ENCODE results near the gene NXNL2. TPM values are rescaled to one million over a fixed set of nuclear protein-coding genes. Genes with fewer than 3 reads are reported as not detected.

The NXNL2 gene
- total RNA-seq, 1 donor from 2014 or later: 0.72 TPM

DNA sequence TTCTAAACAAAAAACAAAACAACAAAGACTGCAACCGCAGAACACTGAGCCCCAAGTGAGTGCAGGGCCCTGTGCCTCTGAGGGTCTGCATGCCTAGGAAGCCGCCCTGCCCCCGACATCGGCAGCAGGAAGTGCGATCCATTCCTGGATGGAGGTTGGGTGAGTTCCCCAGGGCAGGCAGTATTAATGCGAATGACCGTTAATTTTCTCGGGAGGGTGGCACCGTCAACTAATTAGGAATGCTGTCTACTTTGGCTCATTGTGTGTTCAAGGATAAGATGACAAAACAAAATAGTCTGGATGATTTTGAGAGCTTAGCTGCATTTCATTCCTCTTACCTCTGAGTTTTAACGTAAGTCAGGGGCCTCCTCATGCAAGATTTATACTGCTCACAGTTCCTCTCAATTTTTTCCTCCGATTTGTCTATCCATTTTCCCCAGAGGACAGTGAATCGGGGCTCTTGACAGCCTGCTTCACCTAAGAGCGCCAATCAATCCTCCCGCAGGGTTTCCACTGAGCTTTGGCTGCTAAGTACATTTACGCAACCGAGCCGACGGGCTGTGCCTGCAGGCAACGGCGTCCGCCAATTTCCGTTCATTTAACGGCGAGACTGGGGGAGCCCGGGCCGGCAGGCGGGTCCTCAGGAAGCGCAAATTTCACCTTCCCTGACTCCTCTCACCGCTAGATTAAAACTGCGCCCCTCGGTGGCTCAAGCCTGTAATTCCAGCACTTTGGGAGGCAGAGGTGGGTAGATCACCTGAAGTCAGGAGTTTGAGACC is 2.9 kb upstream of the NXNL2 start:
- DNase-seq: peak; percentile 43

DNA sequence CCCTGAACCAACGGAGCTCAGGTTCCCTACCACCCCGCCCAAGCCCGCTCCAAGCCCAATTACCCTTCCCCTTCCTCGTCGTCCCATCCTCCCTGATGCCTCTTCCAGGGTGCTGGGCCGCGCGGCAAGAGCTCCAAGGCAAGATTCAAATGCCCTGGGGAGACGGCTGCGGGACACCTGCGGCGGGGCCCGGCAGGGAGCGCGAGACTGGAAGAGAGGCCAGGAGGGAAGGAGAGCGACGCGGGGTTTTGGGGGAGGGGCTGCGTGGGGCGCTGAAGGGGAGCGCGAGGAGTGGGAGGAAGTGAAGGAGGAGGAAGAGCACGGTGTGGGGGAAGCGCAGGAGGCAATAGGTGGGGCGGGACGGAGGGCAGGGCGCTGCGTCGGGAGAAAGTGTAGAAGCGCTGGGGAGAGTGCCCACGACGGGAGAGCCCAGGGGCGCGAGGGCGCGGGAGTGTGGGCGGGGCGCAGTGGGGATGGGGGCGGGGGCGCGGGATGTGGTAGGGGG is 975 bp upstream of the NXNL2 start:
- peak; percentile 72 for DNase-seq

DNA sequence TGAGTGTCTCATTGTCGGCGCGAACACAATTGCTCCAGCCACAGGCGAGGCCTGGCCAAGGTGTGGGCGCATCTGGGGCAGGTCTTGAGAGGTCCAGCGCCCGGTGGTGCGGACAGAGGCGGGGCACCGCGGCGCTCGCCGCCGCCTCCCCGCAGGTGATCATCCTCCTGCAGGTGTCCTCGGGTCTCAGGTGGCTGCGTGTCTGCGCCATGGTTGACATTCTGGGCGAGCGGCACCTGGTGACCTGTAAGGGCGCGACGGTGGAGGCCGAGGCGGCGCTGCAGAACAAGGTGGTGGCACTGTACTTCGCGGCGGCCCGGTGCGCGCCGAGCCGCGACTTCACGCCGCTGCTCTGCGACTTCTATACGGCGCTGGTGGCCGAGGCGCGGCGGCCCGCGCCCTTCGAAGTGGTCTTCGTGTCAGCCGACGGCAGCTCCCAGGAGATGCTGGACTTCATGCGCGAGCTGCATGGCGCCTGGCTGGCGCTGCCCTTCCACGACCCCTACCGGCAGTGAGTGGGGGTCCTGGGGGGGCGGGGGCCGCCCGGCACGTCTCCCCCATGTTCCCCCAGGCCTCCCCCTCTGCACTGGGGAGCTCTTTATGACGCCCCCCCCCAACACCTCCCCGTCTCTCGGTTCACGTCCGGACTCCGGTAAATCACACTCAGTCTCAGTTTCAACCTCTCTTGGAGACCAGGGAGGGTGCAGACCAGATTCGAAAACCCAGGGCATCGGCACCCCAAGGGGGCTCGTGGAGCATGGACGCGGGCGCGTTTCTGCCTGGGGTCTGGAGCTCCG is 446 bp downstream of the NXNL2 start:
- DNase-seq: no peak

DNA sequence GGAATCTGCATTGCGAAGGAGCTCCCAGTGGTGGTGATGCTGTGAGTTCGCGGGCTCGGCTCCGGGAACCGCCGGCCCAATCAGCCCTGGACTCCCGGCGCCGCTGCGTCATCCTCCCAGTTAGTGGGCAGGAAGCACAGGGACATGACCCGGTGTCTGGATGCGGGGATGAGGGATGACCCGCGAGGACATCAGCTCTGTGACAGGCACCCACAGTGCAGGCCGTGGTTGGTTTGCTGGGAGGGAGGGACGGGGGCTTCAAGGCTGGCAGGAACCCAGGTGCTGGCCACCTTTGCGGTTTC is 996 bp downstream of the NXNL2 start:
- no peak for DNase-seq

DNA sequence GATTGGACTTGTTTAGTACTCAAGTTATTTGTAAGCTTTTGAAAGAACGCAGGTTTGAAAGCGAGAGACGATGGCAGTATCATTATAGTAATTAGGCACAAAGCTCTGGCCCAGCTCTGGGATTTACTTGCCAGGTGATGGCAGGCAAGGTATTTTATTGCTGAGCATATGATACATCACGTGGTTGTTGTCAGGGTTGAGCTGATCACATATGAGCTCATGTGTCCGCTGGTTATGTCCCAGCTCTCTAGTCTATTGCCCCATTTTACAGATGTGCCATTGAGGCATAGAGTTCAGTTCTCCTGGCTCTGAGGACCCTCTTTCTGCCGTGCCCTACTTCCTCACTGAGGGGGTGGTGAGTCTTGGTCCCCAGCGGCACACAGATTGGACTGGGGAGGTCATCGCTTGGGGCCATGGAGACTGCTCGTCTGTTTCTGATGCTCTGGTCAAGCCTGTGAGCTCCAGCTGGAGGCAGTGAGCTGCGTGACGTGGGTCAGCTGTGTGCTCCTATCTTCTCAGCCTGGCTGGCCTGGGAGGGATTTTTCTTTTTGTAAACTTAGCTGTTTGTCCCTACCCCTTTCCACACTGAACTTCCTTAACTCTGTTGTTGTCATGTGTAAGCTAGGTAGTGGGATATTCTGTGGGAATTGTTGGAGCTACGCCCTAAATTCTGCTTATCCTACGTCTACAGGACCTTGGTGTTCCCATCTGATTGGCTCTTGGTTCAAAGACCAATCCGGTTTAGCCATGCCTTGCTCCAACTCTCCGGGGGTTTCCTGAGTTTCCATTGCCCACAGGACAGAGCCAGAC is 2.2 kb downstream of the NXNL2 start:
- DNase-seq: no peak

DNA sequence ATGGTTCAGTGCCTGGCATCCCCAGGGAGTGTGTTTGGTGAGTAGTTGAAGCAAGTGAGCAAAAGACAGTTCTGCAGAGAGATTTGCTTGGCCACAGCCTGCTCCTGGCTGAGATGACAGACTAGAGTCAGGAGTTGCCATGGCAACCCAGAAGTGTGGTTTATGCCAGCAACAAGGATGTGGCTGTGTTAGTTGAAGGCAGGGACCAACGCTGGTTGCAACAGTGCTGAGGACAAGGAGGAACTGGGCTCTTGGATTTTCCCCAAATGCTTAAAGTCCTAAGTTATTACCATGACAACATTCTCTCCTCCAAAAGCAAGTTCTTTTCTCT is 2.7 kb downstream of the NXNL2 start:
- DNase-seq: peak; percentile 78

DNA sequence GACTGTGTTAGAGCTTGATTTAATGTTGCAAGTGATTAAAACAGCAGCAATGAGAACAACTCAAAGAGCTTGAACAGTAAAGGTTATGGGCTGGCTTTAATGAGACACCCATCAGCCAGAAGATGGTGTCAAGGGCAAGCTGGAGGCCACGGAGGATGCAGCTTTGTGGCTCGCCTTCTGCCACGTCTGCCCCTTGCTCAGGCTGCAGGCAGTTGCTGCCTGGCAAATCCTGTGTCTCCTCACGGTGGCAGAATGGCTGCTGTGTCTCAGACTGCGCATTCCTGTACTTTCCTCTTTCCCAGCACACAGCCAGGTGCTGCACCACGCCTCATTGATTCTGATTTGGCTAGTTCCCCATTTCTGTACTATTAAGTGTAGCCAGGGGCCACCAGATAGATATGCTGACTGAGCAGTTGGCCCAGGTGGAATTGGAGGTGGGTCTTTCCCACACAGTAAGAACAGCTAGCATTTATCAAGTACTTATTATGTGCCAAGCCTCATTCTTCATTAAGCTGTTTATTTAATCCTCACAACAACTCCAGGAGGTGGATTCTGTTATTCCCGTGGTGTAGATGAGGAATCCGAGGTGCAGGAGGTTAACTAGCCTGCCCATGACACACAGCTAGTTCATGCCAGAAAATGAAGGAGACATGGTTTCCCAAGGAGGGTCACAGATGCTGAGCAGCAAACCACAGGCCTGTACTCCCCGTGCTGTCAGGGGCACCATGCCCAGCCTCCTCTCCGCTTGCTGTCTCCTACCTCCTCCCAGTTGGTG is 3.5 kb downstream of the NXNL2 start:
- no peak for DNase-seq

DNA sequence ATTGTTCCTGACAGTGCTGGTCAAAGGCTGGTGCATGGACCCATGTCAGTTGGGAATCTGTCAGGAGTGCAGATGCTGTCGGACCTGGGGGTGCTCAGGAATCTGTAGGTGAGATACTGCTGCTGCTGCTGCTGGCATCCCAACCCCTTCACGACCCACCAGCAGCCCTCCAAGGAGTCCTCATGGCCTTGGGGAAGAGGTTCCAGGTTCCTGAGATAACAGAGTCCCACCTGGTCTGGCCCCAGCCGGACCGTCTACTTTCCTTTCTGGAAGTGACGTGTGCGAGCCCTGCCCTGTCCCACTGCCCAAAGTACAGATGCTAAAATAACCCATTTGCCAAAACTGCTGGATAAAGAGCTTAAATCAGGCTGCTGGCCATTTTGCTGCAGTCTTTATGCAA is 4.3 kb downstream of the NXNL2 start:
- no peak for DNase-seq

DNA sequence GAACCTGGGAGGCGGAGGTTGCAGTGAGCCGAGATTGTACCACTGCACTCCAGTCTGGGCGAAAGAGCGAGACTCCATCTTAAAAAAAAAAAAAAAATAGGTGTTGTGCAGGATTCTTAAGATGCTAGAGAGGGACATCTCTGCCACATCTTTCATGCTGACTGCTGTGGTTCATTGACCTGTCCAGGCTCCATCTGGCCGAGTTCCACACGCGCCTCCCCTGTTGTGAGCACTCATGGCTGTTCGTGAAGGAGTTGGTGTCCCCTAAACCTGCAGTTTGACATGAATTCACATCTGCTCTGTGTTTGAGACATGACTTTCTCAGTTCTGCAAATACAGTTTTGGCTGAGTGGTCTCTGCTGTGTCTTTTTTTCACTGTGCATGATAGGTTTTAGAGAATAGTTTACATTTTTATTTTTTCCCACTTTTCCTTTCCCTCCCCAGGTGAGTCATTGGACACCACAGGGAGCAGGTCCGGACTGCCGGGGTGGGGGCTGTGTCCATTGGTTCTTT is 5.3 kb downstream of the NXNL2 start:
- no peak for DNase-seq

DNA sequence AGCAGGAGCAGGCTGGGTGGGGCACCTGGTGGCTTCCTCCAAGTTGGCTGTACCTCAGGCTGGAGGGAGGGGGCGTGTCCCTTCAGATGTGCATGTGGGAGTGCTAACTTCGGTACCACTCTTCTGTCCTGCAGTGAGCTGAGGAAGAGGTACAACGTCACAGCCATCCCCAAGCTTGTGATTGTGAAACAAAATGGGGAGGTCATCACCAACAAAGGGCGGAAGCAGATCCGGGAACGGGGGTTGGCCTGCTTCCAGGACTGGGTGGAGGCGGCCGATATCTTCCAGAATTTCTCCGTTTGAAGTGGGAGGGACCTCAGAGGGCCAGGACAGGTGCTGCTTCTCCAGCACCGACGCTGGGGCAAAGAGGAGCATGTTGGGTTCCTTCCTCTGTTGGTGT is 9.3 kb downstream of the NXNL2 start:
- no peak for DNase-seq

DNA sequence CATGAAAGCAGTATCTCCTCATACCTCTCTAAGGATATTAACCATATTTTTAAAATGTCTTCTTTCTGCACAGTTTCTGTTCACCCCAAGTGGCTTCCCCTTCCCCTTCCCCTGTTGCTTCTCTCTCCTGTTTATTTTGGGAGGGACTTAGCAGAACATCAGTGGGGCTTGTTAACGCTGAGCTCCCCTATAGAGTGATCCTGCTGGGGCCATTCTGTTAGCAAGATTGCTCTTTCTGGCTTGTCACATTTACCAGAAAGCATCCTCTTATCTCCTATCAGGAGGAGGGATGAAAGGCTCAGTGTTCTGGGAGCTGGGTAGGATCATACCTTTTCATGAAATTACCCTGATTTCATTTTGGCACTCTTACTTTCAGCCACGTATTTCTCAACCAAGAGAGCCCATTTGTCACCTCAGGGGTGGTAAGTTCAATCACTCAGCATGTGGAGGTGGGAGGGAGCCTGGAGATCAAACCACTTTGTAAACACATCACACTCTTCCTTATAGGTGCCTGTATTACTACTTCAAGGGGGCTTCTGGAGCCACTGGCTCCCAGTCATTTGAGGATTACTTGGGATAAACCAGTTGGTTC is 16.7 kb downstream of the NXNL2 start:
- DNase-seq: no peak

DNA sequence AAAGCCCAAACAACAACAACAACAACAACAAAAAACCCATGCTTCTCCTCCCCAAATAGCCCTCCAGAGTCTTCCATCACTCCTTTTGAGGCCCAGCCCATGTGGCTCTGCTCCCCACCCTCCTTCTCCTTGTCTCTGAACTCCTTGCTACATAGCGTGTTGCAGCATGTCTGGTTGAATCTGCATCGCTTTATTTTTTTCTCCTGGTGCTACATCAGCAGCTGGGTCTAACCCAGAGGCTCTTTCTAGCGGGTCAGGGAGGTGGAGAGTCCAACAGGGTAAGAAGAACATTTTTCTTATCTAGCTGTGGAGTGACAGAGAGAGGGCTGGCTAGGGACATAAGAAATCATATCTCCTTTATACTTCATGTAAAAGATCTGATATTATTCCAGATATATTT is 18.4 kb downstream of the NXNL2 start:
- no peak for DNase-seq

DNA sequence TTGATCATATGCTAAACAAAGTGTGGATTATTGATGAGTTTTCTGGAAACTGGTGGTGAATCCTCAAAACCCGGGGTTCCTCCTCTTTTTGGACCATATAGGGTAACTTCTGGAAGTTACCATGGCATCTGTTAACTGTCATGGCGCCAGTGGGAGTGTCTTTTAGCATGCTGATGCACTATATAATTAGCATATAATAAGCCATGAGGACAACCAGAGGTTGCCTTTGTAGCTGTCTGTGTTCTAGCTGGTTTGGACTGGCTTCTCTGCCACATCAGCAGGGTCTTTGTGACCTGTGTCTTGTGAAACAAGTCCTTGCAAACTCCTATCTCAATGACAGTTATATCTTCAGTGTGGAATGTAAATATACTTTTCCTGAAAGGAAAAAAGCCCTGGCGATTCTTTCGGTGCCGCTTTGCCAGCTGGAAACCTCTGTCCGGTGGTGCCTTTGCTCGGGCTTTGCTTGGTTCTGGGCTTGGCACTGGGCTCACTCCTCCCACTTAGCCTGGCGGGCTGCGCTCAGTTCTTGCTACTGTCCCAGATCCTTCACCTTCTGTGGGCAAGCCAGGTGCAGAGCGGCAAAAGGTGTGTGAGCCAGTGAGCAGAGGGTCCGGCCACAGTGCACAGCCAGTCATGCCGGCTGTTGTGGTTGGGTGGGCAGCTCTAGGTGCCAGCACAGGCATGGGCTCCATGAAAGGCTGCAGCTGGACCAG is 20.4 kb downstream of the NXNL2 start:
- DNase-seq: no peak

DNA sequence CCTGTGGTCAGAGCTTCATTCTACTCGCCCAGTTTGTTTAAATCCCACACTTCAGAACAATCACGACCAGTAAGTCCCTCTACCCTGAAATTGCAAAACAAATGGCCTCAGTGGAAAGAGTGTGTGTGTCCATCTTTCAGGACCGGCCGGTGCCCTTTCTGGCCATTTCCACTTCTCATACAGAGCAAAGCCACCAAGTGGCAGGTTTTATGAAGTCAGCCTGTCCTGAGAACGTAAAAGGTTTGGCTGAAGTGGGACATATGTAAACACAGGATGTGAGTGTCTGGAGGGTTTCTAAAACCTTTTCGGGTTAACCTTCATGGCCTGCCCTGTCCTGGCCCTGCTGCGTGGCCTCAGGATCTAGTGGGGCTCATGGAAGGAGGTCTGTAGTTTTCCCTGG is 24.7 kb downstream of the NXNL2 start:
- DNase-seq: no peak

DNA sequence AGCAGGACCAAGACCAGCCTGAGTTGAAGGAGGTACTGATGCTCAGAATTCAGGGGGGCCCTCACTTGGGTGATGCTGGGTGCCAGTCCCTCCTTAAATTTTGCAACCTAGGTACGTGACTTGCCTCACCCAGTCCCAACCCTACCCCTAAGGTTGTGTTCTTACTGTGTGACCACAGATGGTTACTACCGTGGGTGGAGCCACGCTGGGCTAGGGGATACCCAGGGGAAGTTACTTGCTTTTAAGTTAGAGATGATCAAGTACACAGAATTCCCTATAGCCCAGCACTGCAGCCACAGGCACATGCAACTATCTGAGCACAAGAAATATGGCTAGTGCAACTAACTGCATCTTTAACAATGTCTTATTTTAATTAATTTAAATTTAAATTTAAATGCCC is 32.9 kb downstream of the NXNL2 start:
- no peak for DNase-seq

DNA sequence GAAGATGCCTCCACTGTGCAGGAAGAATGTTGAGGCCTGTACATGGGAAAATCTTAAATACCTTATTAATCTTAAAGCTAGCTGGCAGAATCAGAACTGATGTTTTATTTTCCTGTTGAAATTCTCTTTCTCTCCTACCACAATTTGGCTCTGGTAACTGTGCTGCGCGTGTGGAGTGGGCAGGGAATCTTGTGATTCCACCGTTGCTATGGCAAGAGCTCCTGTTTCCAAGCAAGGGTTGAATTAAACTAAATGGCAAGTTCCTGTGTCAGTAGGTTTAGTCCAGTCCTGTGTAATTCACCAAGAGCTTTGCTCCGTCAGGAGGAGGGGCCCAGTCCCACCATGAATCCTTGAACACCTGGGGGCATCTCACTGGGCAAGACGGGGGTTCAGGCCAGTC is 36.4 kb downstream of the NXNL2 start:
- no peak for DNase-seq

DNA sequence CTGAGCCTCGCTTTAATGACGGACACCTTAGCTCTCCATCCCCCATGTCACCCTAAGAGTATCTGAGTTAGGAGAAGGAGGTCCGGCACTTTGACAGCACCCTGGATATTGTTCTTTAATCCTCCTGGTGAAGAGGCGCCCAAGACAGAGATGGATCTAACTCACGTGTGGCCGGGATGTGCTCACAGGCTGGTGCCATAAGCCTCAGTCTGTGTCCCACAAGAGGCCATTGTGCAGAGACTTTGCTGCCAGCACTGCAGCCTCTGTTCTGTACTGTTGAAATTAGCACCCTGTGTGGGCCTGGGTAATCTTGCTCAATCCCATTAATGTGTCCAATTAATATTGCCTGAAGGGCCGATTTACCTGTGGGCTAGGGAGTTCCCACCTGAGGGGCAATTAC is 37.7 kb downstream of the NXNL2 start:
- no peak for DNase-seq

DNA sequence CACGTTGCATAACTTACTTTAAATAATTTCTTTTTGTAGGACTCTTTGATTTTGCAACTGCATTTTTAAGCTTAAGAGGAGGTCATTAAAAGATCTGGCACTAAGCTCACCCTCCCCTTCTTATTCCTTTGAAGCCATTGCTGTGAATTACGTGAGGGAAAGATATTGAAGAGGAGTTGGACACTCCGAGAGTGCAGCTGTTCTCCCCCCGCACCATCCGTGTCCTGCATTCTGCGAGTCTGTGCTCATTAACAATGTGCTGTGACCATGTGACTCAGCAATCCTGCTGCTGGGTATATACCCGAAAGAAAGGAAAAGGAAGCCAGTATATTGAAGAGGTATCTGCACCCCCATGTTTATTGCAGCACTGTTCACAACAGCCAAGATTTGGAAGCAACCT is 40.0 kb downstream of the NXNL2 start:
- peak; percentile 53 for DNase-seq

DNA sequence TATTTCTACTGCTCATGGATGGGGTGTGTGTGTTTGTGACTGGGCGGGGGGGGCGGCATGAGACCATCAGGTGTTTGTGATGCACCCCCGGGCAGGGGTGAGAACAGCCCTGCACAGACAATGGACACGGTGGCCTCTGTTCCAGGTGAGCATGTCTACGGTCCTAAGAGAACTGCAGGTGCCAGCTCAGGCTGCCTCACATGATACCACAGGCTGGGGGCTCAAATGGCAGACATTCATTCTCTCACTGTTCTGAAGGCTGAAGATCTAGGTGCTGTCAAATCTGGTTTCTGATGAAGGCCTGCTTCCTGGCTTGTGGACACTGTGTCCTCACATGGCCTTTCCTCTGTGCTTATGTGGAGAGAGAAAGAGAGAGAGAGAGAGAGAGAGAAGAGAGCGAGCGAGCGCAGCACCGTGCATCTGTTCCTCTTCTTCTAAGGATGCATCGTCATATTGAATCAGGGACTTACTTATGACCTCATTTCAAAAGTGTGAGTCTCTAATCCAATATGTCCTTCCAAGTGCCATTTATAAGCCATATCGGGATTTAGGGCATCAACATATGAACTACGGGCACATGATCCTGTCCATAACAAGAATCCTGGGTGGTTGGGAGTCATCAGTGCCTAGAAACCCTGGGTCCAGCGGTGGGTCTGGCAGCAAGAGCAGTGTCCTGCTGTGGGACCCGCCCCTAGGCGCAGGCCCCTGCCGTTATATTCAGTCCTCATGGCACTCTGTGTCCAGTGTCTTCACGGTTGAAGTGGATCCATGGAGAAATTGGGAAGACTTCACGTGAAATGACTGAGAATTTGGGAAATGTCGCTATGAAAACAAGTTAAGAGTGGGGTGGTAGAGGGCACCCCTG is 42.5 kb downstream of the NXNL2 start:
- no peak for DNase-seq

Data from tongue (tissue), 2 donors.